Dedifferentiated amniotic fluid mesenchymal stem cell (primary cell): ENCODE results near the gene ILKAP.
"Not testable (repeated sequence)": the region's sequence is repeated elsewhere in the genome, so short reads cannot be mapped to it uniquely, and the experiment has no call there.

ENCODE experiments used
- DNase-seq: peaks from one replicate; pipeline ENCODE4 v3.0.0-alpha.2; 2016; ENCODE audit errors: extremely low spot score

Gene ILKAP

DNA sequence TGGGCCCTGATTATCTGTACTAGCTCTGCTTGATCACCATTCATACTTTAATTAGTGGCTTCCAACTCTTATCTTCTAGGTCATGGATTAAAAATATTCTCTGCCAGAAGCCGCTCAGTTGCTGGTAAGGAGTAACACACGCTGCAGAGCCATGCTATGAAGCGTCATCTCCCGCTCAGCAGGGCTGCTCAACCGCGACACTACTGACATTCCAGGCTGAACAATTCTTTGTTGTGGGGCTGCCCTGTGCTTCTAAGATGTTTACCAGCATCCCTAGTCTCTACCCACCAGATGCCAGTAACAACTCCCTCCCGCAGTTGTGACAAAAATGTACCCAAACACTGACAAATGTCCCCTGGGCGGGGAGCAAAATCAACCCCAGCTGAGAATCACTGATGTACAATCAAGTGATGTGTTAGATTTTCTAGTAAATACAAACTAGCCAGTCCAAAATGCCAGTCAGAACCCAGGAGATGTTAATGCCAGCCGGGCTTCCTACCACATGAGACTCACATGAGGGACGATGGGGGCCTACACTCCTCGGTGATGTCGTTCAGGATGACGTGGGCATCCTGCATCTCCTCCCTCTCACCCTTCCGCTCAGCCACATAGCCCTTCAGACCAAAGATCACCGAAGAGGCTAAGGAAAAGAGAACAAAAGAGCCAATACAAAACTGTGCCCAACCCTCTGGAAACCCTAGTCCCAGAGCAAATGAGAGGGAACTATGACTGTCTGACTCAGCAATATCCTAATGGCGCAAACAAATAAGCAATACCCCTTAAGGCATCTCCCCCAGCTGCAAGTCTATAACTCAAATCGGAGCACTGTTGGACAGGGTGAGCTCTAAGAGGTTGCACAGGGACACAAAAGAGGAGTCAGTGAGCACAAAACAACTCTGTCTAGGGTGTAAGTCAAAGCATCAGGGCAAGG, 15.6 kb downstream of the ILKAP start:
- DNase-seq, result no peak

- no peak for DNase-seq
Measured at GRCh38 chr2:238183821-238184220, 19.7 kb downstream of the ILKAP start.

DNA sequence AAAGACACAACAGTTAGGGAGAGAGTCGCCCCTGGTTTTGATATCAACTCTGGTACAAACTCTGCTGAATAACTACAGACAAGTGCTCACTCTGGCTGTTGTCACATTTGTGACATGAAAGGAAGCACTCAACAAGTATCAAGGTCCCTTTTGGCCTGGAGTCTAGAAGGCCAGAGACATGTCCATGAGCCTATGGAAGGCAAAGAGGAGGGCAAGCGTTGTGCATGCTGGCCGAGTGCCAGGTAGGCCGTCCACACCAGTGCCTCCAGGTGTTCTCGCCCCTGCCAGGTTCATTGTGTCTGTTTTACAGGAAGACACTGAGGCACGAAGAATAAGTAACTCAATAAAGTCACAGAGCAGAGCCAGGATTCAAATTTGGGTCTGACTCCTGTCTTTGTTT, 21.1 kb downstream of the ILKAP start:
- no peak for DNase-seq

GRCh38 chr2:238180554-238180953, 22.9 kb downstream of the ILKAP start:
- no peak for DNase-seq

GRCh38 chr2:238176613-238177012, 26.9 kb downstream of the ILKAP start:
- peak; percentile 46 for DNase-seq

DNA sequence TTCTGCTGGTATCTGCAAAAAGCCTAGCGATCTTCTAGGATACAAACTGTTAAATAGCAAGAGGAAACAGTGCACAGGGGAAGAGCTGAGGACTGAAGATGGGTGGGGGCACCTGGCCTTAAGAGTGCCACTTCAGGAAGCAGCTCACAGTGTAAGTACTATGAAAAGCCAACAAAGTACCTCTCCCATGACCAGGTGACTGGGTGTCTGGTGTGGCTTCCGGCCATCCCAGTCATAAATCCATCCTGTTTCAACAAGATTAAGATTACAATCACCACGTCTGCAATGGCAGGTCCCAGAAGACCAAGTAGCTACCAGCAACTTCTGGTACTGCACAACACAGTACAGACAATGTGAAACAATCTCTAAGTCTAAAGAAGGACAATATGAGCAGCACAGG, 28.8 kb downstream of the ILKAP start:
- no peak for DNase-seq

DNA sequence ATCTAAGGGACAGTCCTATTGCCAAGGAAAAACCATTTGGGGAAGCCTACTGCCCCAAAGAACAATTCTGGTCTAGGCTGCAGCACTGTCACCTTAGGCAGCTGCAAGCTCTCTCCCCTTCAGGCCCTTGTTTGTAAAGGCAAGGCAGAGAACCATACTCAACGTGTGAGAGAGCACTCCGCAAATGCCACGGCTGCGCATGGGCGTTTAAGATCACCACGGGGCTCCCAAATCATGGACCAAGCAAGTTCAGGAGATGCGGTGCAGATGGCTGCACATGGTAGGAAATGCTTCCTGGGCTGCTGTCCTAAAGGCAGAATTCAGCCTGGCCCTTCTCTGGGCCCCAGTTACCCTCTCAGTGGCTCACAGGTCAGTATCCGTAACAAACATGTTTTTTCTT, 29.2 kb downstream of the ILKAP start:
- no peak for DNase-seq

GRCh38 chr2:238173692-238174091, 29.8 kb downstream of the ILKAP start:
- DNase-seq, result no peak

DNA sequence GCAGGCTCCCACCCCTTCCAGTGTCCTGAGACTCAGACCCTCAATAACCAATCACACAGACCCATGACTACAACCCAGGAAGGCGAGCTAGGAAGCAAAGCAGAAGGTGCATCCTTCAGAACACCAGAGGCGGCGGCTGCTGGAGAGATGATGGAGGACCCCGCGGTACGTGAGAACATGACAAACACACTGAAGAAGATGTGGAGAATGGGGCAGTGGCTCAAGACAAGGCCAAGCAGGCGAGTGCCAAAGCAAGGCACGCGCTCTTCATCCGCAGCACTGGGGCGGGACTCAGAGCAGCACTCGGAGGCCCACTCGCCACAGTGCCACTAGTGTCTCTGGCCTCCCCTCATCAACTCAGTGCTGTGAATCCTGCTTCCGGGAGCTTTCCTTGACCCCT, 31.1 kb downstream of the ILKAP start:
- no peak for DNase-seq

GRCh38 chr2:238171575-238172187, 31.8 kb downstream of the ILKAP start:
- DNase-seq, result peak; percentile 23

DNA sequence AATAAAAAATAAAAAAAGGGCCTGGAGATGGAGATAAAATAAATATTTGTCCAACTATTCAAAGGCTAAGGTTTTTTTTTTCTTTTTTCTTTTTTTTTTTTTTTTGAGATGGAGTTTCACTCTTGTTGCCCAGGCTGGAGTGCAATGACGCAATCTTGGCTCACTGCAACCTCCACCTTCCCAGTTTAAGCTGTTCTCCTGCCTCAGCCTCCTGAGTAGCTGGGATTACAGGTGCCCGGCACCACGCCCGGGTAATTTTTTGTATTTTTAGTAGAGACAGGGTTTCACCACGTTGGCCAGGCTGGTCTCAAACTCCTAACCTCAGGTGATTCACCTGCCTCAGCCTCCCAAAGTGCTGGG, 32.4 kb downstream of the ILKAP start:
- DNase-seq, result not testable (repeated sequence)

DNA sequence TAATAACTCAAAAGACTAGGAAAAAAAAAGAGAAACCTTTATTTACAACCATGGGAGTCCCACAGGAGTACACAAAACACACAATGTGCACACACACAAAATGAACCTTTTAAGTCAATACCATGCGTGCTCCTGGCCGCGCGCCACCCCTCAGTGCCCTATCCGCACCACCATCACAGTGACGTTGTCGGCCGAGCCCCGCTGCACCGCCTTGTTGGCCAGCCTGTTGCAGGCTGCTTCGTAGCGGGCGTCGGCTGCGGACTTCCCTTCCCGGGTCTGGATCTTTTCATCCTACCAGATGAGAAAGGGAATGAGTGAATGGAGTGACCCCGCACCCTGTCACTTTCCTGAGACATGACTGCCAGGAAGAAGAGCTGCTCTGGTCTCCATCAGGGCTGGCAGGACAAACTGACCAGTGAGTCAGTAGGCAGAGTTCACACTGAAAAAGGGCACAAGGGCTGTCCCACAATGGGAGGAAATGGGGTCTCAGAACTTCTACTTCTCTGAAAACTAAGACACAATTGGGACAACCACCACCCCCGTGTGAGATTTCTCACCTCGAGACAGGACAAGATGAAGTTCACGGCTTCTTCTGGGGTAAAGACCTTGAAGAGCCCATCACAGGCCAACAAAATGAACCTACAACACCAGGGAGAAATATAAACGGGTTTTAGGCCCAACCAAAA, 33.0 kb downstream of the ILKAP start:
- no peak for DNase-seq

DNA sequence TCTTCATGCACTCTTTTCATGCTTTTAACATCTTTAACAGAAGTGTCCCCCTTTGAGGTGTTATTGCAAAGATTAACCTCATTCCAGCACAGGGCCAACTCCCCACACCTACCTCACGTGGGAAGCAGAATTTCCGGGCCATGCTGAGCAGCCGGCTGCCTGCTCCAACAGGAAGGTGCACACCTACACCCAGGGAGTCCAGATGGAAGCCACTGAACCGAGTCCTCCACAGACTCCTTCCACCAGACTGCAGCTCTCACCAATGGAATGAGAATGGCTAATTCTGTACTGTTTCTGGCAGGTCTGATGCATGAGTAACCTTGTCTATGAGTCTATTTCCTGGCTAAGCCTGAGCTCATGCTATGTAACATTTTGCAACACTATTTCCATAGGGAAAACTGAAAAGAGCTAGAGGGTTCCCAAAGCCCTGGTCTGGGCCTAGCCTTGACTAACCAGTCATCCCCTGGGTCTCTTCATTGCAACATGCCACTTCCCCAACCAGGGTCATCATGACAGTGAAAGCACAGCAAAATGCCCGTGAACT, 33.7 kb downstream of the ILKAP start:
- DNase-seq, result peak; percentile 95

DNA sequence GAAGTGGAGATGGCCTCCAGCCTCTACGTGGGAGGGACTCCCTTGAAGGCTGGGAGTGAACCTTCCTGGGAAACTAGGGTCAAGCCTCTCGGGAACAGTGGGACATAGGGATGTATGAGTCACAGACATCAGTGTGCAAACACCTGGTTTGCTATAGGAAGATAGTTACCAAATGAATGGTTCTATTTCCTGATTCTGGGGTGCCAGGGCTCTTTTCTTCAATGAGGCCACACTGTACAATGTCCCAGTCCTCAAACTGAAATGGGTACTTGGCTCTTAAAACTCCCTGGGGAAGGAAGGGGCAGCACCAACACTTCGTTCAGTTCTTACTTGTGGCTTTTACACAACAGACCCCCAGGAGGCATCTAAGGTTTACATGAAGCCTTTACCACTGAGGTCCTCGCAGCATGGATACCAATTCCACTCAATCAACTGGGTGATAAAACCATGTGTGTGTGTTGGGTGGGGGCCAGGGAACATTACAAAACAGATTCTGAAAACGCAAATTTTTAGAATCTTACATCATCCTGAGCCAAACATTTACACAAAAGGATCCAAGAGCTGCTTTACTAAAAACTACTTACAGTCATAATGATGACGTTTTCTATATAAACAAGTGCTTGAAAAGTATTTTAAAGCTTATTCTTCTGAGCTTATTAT, 34.3 kb downstream of the ILKAP start:
- DNase-seq, result peak; percentile 93

- no peak for DNase-seq
Measured at GRCh38 chr2:238168196-238169047, 35.1 kb downstream of the ILKAP start.

DNA sequence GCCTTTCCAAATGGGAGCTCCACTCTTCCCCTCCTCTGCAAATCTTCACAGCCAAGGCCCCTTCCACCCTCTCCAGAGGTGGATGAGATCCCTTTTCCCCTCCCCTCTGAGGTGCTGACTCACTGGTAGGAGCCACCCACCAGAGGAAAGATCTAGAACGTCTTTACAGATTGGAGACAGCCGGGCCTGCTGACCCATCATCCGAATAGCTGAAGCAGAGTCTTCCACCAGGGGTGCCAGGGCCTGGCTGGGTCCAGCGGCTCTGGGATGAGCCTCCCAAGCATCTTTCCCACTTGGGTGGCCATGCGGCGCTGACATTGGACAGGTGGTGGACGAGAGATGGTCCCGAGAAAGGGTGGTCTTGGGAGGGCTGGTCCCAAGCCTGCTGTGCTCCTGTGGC, 35.7 kb downstream of the ILKAP start:
- DNase-seq, result no peak

- no peak for DNase-seq
Measured at GRCh38 chr2:238167344-238167715, 36.2 kb downstream of the ILKAP start.

DNA sequence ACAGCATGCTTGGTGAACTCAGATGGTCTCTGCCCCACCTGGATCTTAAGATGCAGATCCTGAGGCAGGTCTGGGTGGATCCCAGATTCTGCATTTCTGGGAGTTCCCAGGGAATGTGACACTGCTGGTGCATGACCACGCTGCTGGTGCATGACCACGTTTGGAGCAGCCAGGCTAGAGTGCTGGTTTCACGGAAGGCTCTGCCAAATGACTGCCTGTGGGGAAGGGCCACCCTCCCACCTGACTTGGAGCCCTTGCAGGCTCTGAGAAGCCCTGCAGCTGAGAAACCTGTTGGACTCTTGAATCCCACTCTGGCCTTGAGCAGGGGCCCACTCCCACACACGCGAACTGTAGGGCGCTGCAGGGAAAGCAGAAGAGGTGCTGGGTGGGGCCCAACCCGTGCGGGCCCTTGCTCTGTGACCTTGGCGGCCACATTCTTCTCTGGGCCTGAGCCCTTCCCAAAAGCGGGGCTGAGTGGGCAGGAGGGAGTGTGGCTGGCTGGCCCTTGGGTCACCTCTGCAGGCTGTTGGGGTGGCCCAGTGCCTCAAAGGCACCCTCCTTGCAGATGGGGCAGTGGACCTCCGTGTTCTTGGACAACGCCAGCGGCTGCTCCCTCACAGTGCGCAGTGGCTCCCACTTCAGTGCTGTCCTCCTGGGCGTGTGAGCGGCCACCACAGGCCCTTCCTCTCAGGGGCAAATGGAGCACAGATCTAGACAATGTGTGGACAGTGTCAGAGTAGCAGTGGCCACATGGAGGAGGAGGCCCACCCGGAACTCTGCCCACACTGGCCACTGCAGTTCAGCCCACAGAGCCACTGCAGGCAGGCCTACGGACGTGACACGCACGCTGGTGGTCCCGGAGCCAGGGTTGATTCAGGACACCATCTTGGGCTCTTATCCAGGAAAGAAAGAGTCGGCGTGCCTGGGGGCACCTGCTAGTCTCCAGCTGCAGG, 36.8 kb downstream of the ILKAP start:
- DNase-seq, result no peak

- DNase-seq, result no peak
Measured at GRCh38 chr2:238165288-238165921, 38.1 kb downstream of the ILKAP start.
